ENCODE data around the gene REM1.
"Not testable (repeated sequence)": the region's sequence is repeated elsewhere in the genome, so short reads cannot be mapped to it uniquely, and the experiment has no call there.

REM1 gene

DNA sequence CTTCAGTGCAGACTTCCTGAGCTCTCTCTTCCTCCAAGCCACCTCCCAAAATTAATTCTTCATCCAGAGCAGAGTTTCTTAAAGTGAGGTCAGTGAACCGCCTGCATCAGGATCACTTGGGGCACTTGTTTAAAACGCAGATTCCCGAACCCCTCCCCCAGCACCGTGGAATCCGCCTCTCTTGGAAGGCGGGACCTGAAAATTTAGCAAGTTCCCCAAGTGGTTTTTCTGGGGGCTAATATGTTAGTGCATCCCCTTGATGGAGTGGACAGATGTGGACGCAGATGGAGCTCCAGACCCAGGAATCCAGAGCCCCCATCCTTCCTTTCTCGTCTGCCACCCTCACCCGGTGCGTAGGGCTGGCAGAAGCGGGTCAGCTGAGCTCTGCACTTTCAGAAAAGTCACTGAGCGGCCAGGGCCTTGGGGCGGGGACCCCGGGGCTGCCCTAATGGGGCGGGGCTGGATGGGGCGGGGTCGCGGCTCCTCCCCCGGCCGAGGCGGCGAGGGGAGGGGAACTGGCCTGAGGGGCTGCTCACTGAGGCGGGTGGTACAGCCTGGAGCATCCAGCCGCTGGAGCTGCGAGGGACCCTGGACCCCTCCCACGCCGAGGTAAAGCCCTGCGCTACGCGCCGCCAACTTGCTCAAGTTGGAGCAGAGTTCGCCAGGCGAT lies at the start of gene REM1, which contains the start of gene DEFB124:
Gene REM1, plus strand, starts transcription at position 531 of the 670 bp plus-strand sequence. CDS start 1,158 bp downstream, outside the sequence.
Gene DEFB124, minus strand, starts transcription at position 370 of the 670 bp plus-strand sequence. CDS start 2,114 bp downstream, outside the sequence.
- no peak for DNase-seq

GRCh38 chr20:31425797-31426196 lies 49.3 kb upstream of the REM1 start:
- no peak for DNase-seq

DNA sequence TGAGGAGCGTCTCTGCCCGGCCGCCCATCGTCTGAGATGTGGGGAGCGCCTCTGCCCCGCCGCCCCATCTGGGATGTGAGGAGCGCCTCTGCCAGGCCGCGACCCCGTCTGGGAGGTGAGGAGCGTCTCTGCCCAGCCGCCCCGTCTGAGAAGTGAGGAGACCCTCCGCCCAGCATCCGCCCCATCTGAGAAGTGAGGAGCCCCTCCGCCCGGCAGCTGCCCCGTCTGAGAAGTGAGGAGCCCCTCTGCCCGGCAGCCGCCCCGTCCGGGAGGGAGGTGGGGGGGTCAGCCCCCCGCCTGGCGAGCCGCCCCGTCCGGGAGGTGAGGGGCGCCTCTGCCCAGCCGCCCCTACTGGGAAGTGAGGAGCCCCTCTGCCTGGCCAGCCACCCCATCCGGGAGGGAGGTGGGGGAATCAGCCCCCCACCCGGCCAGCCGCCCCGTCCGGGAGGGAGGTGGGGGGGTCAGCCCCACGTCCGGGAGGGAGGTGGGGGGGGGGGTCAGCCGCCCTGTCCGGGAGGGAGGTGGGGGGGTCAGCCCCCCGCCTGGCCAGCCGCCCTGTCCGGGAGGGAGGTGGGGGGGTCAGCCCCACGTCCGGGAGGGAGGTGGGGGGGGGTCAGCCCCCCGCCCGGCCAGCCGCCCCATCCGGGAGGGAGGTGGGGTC lies 48.1 kb upstream of the REM1 start:
- DNase-seq: not testable (repeated sequence)

DNA sequence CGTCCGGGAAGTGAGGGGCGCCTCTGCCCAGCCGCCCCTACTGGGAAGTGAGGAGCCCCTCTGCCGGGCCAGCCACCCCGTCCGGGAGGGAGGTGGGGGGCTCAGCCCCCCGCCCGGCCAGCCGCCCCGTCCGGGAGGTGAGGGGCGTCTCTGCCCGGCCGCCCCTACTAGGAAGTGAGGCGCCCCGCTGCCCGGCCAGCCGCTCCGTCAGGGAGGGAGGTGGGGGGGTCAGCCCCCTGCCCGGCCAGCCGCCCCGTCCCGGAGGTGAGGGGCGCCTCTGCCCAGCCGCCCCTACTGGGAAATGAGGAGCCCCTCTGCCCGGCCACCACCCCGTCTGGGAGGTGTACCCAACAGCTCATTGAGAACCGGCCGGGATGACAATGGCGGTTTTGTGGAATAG lies 47.5 kb upstream of the REM1 start:
- DNase-seq: not testable (repeated sequence)

DNA sequence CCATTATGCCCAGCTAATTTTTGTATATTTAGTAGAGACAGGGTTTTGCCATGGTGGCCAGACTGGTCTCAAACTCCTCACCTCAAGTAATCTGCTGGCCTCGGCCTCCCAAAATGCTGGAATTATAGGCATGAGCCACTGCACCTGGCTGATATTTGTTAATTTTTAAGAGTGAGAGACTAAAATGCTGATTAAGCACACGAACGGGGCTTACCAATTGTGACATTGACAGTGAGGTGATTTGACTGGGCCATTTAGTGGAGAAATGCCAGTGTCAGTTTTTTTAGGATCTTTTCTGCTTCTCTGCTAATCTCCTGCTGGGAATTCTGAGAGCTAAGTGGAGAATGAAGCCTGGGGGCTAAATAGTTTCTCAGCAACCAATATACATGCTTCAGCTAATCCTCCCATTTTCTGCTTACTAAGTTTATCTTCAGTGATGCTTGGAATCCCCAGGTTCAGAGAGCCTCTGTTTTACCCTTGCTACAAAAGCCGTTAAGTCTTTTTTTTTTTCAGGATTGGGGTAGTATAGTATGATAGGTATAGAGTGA lies 44.4 kb upstream of the REM1 start:
- no peak for DNase-seq

DNA sequence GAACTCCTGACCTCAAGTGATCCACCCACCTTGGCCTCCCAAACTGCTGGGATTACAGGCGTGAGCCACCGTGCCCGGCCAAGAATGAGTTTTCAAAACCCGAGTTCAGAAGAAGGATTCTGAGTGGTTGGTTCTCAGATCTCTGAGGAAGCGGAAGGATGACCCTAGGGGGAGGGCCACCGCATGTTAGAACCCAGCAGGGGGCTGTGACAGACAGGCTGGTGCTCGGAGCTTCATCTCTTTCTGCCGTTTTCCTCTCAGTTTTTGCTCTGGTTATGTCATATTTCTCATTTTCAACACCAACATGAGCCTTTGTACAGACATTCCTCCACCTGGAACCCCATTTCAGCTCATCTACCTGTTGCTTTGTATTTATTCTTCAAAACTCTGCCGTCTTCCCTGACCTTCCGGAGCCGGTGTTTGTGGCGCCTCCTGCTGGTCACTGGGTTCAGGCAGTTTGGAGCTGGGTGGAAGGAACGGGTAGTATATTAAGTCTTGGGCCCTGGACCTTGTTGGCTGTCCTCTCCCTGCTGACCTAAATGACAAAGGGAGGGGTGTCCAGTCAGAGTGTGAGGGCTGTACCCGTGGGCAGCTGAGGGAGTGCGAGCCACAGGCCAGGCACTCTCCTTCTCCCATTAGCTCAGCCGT lies 35.0 kb upstream of the REM1 start, which contains the start of gene DEFB123:
Gene DEFB123, plus strand, starts transcription at position 621 of the 648 bp plus-strand sequence. CDS start 67 bp downstream, outside the sequence.
- DNase-seq: no peak

DNA sequence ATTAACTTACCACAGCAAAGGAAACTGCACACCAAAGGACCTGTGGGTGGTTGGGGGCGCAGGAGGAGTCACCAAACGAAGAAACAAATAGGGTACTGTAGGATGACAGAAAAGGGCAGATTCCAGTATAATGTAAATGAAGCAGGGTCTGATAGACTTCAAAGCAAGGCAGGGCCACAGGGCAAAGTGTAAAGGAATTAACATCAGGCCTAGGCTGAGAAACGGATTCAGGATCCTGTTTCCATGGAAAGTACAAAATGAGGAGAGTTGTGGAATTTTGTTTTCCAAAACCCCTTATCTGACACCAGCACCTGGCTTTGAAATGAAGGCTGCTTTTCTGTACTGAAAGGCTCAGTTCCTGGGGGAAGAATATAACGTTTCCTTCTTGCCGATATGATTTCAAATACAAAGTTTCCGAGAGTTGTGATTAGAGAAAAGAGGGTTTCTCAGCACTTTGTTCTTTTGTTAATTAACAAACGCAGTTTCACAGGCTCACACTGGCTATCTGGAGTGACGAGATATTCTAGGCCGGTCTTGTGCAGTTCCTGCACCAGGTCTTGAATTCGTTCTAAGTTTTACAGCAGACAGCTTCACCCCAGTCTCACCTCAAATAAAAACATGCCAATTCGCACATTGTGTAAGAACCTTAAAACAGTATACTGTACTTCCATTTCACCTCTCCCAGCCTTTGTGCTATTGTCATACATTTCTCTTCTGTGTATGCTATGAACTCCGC lies 28.8 kb upstream of the REM1 start:
- DNase-seq: no peak

DNA sequence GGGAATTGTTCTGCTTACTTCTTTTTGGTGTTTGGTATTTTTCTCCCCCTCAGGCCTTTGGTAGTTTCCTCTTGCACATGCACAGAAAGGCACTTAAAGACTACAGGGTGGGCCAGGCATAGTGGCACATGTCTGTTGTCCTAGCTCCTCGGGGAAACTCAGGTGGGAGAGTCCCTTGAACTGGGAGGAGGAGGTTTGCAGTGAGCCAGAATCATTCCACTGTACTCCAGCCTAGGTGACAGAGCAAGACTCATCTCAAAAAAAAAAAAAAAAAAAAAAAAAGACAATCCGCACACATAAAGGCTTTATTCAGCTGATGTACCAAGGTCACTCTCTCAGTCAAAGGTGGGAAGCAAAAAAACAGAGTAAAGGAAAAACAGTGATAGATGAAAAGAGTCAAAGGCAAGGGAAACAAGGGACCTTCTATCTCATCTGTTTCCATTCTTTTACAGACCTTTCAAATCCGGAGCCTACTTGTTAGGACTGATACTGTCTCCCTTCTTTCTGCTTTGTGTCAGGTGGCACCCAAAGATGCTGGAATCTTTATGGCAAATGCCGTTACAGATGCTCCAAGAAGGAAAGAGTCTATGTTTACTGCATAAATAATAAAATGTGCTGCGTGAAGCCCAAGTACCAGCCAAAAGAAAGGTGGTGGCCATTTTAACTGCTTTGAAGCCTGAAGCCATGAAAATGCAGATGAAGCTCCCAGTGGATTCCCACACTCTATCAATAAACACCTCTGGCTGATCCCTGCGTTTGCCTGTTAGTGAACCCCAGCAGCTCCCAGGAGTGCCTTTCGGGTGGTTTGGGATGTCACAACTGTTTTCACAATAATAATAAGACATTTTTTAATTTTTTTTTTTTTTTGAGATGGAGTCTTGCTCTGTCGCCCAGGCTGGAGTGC lies 25.3 kb upstream of the REM1 start:
- no peak for DNase-seq

DNA sequence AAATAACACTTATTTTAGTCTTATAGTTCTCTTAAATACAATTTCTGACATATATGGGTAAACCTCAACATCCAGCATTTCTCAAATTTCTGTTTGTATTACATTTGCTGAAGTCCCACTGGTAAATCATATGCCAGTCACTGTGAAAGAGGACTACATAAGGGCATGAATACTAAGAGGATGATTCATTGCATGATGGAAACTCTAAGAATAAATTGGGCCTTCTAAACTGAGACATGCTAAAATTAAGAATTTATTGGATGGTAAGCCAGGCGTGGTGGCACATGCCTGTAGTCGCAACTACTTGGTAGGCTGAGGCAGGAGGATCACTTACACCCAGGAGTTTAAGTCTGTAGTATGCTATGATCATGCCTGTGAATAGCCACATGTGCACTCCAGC lies 22.5 kb upstream of the REM1 start:
- DNase-seq: no peak

- no peak for DNase-seq
These were observed 20.7 kb upstream of the REM1 start for GRCh38 chr20:31454361-31454760.

DNA sequence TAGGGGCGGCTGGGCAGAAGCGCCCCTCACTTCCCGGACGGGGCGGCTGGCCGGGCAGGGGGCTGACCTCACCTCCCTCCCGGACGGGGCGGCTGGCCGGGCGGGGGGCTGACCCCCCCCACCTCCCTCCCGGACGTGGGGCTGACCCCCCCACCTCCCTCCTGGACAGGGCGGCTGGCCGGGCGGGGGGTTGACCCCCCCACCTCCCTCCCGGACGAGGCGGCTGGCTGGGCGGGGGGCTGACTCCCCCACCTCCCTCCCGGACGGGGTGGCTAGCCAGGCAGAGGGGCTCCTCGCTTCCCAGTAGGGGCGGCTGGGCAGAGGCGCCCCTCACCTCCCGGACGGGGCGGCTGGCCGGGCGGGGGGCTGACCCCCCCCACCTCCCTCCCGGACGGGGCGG lies 4.1 kb upstream of the REM1 start:
- DNase-seq: not testable (repeated sequence)

DNA sequence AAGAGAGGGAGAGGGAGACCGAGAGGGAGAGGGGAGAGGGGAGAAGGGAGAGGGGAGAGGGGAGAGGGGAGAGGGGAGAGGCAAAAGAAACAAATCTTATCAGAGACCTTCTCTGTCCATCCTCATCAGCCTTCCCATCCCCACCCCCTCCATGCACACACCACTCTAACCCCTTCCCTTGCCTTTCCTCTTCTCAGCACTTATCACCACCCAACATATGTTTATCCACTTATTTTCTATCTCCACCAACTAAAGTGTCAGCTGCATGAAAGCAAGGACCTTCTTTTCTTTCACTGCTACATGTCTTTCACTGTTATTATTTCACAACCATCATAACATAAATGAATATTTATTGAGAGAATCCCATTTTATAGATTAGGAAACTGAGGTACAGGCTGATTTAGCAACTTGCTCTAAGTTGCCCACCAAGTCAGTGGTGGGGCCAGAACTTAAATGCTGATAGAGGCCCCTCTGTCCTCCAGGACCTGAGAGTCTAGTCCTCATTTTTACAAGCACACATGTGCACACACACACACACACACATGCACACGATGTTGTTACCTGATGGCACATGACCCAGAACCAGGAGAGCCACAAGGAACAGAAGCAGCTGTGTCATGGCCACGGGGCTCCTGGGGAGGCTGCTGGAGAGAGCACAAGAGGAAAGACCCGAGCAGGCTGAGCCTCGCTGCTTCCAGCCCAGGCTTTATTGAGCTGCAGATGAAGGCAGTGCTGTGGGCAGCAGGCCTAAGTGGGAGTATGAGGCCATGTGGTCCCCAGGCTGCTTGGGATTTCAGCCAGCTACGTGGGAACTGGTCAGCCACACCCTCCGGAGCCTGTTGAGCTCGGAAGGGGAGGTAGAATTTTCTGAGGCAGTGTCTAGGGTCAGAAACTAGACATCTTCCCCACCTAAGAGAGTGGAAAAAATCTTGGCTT lies 2.4 kb upstream of the REM1 start:
- DNase-seq: no peak

DNA sequence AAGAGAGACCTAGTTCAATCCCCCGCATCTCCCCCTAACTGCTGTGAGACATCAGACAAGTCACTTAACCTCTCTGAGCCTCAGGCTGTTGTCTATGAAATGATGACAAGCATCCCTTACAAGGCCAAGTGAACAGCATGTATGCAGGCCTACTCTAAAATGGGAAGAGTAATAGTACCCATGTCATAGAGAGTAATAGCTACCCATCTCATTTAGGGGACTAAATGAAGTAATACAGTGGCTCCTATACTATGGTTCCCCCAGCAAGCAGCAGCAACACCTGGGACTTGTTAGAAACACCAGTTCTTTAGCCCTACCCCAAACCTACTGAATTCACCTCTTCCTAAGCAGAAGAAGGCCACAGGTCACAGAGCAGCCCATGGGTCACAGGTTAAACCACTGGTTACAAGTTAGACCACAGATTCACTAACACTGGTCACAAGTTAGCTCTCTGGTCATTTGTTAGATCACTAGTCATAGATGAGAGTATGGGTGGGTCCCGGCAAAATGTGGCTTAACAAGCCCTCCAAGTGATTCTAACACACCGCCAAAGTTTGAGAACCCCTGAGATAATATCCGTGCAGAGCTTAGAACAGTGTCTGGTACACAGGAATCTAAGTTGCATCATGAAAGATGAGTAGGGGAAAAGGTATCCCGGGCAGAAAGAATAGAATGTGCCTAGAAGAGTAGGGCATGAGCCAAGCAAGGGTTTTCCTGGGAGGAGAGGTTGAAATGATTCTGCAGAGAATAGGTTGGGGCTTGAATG lies 1.6 kb upstream of the REM1 start:
- DNase-seq: no peak

GRCh38 chr20:31474097-31474436 lies 1.0 kb upstream of the REM1 start:
- no peak for DNase-seq

DNA sequence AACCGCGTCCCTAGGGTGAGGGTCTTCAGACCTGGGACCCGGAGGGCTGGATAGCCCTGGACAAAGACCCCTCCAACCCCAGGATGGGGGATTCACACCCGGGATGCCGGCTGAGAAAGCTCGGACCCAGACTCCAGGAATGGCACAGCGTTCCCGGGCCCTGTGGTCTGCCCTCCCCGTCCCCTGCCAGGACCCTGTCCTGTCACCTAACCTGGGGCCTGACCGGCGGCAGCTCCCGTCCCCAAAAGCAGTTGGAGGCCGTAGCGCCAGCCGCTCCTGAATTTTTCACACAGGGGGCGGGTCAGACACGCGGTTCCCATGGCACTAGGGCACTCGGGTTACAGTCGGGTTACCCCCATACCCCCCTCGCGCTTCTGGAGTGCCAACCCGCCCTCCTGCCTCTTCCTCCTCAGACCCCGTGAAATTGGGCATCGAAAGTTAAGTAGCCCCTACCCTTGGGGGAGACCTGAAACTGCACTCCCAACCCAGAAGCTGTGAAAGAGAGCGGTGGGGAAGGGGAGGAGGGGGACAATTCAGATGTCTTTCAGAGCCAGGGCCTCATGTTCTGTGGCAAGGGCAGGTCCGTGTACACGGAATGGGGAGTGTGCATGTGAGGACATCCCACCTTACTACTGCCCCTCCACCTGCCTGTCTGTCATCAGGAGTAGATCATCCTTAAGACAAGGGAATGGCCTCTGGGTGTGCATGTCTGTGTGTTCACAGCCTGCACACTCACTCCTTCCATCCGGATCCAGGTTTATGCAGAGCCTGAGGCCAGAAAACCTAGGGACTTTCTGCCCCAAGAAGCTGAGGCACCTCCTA lies 595 bp downstream of the REM1 start:
- DNase-seq: no peak

DNA sequence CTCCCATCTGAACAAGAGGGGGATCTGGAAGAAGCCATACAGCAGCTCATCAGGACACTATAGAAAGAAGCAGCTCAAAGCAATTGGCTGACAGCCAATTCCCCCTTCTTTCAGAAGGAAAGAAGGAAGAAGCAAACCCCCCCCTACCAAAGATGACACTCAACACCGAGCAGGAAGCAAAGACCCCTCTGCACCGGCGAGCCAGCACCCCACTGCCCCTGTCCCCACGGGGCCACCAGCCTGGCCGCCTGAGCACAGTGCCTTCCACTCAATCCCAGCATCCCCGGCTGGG lies 1.2 kb downstream of the REM1 start:
- DNase-seq: no peak

- DNase-seq: no peak
These were observed 1.6 kb downstream of the REM1 start for GRCh38 chr20:31476643-31477215.

- DNase-seq: no peak
These were observed 8.9 kb downstream of the REM1 start for GRCh38 chr20:31484001-31484400.

All from DMS79 treated with DMSO at 0.1 percent for 48 hours (cell line).